Activated CD4-positive, CD25-positive, alpha-beta regulatory T cell treated with anti-CD3 and anti-CD28 coated beads, Interleukin-2, amount 50 U/mL, for 16 hours (primary cell): ENCODE results near the gene CASZ1.

Experiments used
- DNase-seq: peaks from one replicate; pipeline ENCODE4 v3.0.0-alpha.2; 2020; ENCODE audit warnings: low read depth, low spot score

CASZ1 gene

GRCh38 chr1:10602936-10603335 is 193.5 kb downstream of the CASZ1 start:
- no peak for DNase-seq

DNA sequence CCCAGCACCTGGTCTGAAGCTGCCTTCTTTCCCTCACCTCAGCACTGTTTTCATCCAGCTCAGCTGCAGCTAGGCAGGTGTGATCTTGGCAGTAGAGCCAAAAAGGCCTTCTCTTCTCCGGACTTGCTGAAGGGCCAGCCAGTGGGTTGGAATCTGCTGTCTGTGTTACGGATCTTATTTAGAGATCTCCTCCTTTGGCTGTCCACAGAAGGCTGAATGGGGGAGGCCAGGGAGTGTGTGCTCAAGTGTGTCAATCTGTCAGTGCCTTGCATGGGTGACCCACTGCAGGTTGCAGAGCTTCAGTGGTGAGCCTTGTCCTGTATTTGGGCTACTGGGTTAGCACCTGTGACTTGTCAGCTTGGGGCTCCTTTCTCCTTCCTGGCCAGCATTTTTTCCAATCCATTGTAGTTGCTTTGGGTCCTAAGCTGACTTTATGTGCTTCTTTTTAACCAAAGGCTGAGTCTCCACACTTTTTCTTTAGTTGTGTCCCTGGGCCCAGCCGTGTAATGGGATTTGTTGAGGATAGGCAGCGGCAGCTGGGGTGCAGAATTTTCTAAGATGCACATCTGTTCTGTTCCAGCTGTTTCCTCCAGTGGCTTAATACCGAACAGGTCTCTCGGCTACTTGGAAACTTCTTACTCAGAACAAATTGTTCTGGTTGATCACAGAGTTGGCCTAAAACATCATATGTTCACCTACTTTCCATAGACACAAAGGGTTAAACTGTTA is 194.9 kb downstream of the CASZ1 start:
- DNase-seq, result no peak

GRCh38 chr1:10599194-10599861 is 197.1 kb downstream of the CASZ1 start:
- DNase-seq, result no peak

DNA sequence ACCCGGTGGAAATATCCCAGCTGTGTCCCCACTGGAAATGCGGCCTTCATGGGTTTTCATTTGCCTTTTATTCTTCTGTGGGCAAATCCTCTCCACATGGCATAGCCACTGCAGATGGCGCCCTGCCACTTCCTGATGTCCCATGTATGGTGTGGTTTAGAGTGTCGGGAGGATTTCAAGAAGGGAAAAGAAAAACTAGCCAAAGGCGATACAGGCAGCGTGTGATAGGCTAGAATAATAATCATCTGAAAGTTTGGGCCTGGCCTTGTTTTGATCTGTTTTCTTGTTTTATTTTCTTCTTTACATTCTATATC is 198.1 kb downstream of the CASZ1 start:
- no peak for DNase-seq

DNA sequence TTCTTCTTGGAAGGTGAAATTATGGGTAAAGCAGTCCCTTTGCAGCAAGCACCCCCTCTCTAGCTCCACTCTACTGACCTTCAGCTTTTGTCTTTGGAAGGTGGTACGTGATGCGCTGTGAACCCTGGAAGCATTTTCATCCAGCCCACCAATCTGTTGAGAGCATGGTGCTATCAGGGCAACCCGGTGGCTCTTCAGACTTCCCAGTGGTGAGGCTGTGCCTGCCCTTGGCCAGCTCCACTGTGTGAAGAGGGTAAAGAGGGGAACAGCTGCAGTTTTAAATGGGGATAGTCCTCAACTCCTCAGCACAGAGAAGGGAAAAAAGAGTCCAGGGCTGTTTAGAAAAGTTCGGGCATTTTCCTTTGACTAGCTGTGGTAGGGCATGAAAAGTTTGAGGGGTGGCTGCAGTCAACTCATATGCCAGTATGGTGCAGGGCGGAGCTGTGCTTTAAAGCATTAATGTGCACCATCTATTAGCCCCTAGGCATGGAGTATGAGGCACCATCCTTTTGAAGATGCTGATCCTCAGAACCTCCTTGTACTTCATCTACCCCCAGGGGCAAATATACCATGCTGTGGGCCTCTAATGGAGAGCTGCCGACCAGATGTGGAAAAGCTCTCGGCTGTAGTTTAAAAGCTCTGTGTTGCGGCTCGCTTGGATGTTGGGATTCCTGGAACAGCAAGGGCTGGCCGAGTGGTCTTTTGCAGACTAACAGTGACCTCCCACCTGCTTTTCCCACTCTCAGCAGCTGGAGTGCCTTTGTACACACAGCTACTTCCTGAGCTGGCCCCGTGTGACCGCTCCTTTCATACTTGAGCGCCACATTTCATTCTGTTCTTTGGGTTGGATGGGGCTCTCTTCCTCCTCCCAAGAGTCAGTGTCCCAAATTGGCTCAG is 198.7 kb downstream of the CASZ1 start:
- DNase-seq, result no peak

GRCh38 chr1:10596780-10597179 is 199.7 kb downstream of the CASZ1 start:
- DNase-seq, result no peak

DNA sequence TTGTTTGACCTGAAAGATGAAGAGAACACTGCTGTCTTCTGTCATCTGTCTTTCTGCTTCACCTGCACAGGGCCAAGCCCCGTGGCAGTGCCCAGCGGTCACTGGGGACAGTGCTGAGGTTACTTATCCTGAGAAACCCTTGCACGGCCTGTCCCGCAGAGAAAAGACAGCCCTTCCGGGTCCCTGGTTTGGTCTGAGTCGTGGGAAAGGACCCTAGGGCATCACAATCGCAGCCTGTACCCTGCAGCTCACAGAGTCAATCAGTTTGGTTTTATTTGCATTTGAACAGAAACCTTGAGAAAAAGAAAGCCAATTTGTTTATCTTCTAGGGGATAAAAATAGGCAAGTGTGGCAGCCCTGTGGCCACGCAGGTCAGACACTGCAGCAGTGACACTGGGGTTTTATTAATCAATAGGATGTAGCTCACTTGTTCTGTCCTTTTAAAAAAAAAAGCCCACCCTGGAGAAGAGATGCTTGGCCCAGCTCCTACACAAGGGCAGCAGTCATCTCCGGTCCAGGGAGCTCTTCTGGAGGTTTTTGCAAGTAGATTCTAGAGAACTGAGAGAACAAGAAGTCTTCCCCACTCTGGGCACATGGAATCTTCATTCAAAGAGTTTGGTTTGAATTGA is 201.7 kb downstream of the CASZ1 start:
- DNase-seq, result no peak

GRCh38 chr1:10593750-10594149 is 202.7 kb downstream of the CASZ1 start:
- no peak for DNase-seq

GRCh38 chr1:10592373-10592772 is 204.1 kb downstream of the CASZ1 start:
- DNase-seq, result no peak

GRCh38 chr1:10591010-10591409 is 205.4 kb downstream of the CASZ1 start:
- no peak for DNase-seq

DNA sequence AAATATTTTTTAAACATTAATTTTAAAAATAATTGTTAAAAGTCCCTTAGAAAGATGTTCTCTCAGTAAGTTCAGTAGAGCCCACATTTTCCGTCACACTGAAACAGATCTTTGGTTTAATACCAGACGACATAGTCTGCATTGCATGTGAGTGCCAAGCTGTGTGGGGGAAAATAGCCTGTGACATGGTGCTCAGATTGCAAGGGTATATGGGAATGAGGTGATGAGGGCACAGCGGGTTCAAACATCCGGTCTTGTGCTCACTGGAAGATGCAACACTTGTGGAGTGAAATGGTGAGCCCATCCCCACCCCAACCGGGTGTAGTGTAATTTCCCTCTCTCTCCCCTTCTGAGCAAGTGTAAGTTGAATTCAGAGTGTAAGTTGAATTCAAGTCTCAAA is 207.4 kb downstream of the CASZ1 start:
- DNase-seq, result no peak

- DNase-seq, result no peak
These were observed 207.8 kb downstream of the CASZ1 start for GRCh38 chr1:10588640-10589039.
